ENCODE measurements around the gene TASOR. TPM values are rescaled to one million over a fixed set of nuclear protein-coding genes. Genes with fewer than 3 reads are reported as not detected.
A peak's percentile ranks its signal among the peaks of the same experiment; 100 is the strongest.

TASOR gene
- total RNA-seq, 2 experiments from 2014 or later = 60.5 to 61.8 TPM

DNA sequence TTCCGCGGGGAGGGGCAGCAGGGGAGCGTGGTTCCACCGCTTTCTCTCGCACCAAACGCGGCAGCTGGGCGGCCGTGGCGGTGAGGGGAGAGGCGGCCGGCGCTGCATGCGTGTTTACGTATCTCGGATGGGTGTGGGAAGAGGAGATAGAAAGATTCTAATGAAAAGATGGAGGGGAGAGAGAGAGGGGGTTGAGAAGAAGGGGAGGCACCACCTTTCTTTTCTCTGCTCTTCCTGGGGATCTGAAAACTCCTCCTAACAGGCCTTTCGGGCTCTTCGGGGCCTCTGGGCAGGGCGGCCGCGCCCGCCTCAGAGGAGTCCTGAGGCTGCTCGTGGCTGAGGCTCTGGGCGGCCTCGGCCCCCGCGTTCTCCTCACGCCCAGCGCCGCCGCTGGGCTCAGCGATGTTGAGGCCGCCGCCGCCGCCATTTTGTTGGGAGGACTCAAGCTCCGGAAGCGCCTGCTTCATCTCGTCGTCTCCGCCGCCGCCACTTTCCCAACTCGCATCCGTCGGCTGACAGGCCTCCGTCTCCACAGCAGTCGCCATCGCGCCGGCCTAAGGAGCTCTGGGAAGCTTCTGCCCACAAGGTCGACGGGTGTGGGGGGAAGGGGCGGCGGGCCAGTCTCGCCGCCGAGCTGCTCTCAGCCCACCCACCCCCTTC is 473 bp downstream of the TASOR start:
- ChIA-PET POLR2A (interaction anchor here (0.6 to 2.1 kb wide), 20 partner anchors 8 to 477 kb away, joined by 3 to 39 read pairs (median 5); partner anchors contain the start of genes ARHGEF3 and CCDC66), CTCF (interaction anchor here (0.7 to 2.6 kb wide), 14 partner anchors 9 to 306 kb away, joined by 3 to 14 read pairs (median 4); partner anchors contain the start of genes ARHGEF3 and CCDC66)
- Mint-ChIP-seq H3K9me3 (ENCODE audit: insufficient read depth) (peaks cover 33% of the 10 kb centered on the region), H3K4me1 (ENCODE audit: low read depth) (peaks cover 34% of the 10 kb centered on the region), H3K27ac (peak overlapping the region; percentile 97), H3K4me3 (peak overlapping the region; percentile 96), H3K36me3 (ENCODE audit: low read depth) (peaks cover 59% of the 10 kb centered on the region), H3K27me3 (ENCODE audit: low read depth) (no peaks in the 10 kb centered on the region)
- DNase-seq = peak; percentile 87
- ATAC-seq = peak; percentile 81

- no peak for ATAC-seq
- ChIA-PET POLR2A (interaction anchor here (0.7 to 2.1 kb wide), 16 partner anchors 8 to 478 kb away, joined by 3 to 39 read pairs (median 5); partner anchors contain the start of genes ARHGEF3 and CCDC66), CTCF (interaction anchor here (0.7 to 2.6 kb wide), 10 partner anchors 8 to 307 kb away, joined by 3 to 14 read pairs (median 5); partner anchors contain the start of gene ARHGEF3)
- Mint-ChIP-seq H3K4me1 (ENCODE audit: low read depth) (peaks cover 38% of the 10 kb centered on the region), H3K4me3 (peak overlapping the region; percentile 96), H3K36me3 (ENCODE audit: low read depth) (peaks cover 65% of the 10 kb centered on the region), H3K27me3 (ENCODE audit: low read depth) (no peaks in the 10 kb centered on the region), H3K27ac (peak overlapping the region; percentile 97), H3K9me3 (ENCODE audit: insufficient read depth) (peaks cover 33% of the 10 kb centered on the region)
- DNase-seq = no peak
Measured at GRCh38 chr3:56681984-56682461, 1.0 kb downstream of the TASOR start.

- peaks cover 79% of the 10 kb centered on the region for H3K36me3 Mint-ChIP-seq (ENCODE audit: low read depth)
- no peak for ATAC-seq
- H3K9me3 Mint-ChIP-seq (ENCODE audit: insufficient read depth) = peaks cover 33% of the 10 kb centered on the region
- H3K4me3 Mint-ChIP-seq = peak overlapping the region; percentile 13
- H3K27me3 Mint-ChIP-seq (ENCODE audit: low read depth) = no peaks in the 10 kb centered on the region
- H3K27ac Mint-ChIP-seq = no peak overlapping the region
- DNase-seq = no peak
- CTCF ChIA-PET = interaction anchor here (0.9 to 1.1 kb wide), 2 partner anchors 235 to 307 kb away, joined by 3 to 4 read pairs; no protein-coding TSS in a partner anchor
- peaks cover 40% of the 10 kb centered on the region for H3K4me1 Mint-ChIP-seq (ENCODE audit: low read depth)
- POLR2A ChIA-PET = no interaction called here
Measured at GRCh38 chr3:56680054-56680580, 2.9 kb downstream of the TASOR start.

DNA sequence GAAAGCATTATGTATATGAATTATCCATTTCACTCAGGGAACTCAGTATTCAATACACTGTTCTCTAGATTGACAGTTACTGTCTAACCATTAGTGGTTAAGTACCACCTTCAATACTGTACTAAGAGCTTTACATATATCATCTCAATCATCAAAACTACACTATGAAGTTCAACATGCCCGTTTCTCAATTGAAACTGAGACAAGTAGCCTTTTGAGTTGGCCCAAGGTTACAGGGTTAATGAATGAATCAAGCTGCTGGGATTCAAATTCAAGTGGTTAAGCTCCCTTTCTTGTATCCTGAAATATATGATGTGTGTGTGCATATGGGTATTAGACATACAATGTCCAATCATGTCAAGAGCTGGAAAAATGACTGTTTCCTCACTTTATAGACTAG is 5.8 kb downstream of the TASOR start:
- Mint-ChIP-seq H3K36me3 (ENCODE audit: low read depth) (peaks cover 70% of the 10 kb centered on the region), H3K4me3 (no peak overlapping the region), H3K27ac (no peak overlapping the region), H3K9me3 (ENCODE audit: insufficient read depth) (peaks cover 19% of the 10 kb centered on the region), H3K4me1 (ENCODE audit: low read depth) (peaks cover 38% of the 10 kb centered on the region), H3K27me3 (ENCODE audit: low read depth) (no peaks in the 10 kb centered on the region)
- ChIA-PET POLR2A (no interaction called here), CTCF (interaction anchor here (1.1 to 1.5 kb wide), 3 partner anchors 124 to 313 kb away, joined by 3 read pairs; partner anchors contain the start of gene ARHGEF3)
- ATAC-seq = no peak
- DNase-seq = no peak

- no peak for ATAC-seq
- DNase-seq = no peak
- Mint-ChIP-seq H3K4me3 (no peak overlapping the region), H3K27ac (no peak overlapping the region), H3K36me3 (ENCODE audit: low read depth) (peaks cover 68% of the 10 kb centered on the region), H3K9me3 (ENCODE audit: insufficient read depth) (peaks cover 2% of the 10 kb centered on the region), H3K27me3 (ENCODE audit: low read depth) (no peaks in the 10 kb centered on the region), H3K4me1 (ENCODE audit: low read depth) (peaks cover 19% of the 10 kb centered on the region)
- CTCF ChIA-PET = interaction anchor here (1.0 to 1.7 kb wide), 3 partner anchors 9 to 44 kb away, joined by 3 to 5 read pairs (median 3); partner anchors contain the start of gene TASOR
- POLR2A ChIA-PET = interaction anchor here (0.7 to 2.6 kb wide), 3 partner anchors 9 to 19 kb away, joined by 3 to 14 read pairs (median 3); partner anchors contain the start of gene TASOR
Measured at GRCh38 chr3:56673781-56674457, 9.1 kb downstream of the TASOR start.

DNA sequence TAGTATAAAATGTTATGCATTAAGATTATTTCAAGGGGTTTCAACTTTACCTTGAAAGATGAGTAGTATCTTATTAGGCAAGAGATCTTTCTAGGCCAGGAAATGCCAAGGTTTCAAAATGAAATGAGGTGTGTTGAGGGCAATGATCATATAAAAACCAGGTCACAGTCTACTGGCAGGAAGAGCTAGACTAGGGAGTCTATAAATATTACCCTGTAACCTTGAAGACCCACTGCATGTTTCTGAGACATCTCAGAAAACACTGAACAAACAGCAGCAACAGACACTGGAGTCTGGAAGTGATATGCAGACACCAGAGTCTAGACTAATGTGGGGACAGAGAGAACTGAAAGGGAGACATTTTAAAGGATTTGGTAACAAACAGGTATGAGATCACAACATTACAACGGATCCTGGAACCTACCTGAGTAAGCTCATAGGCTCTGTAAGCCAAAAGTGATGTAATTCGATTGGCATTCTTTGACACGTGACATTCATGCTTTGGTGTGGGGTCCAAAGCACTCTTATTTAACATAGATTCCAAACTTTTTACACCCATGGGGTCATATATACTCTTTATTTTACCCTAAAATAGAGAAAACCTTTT is 15.0 kb downstream of the TASOR start:
- ChIA-PET CTCF (interaction anchor here (0.8 kb wide), 1 partner anchor 8 kb away, joined by 3 read pairs; no protein-coding TSS in a partner anchor), POLR2A (interaction anchor here (0.6 to 1.0 kb wide), 2 partner anchors 28 to 111 kb away, joined by 3 to 4 read pairs; partner anchors contain the start of gene CCDC66)
- Mint-ChIP-seq H3K9me3 (ENCODE audit: insufficient read depth) (no peaks in the 10 kb centered on the region), H3K4me1 (ENCODE audit: low read depth) (peaks cover 12% of the 10 kb centered on the region), H3K27me3 (ENCODE audit: low read depth) (no peaks in the 10 kb centered on the region), H3K27ac (no peak overlapping the region), H3K36me3 (ENCODE audit: low read depth) (peaks cover 62% of the 10 kb centered on the region), H3K4me3 (no peak overlapping the region)
- ATAC-seq (no peak), DNase-seq (no peak)

DNA sequence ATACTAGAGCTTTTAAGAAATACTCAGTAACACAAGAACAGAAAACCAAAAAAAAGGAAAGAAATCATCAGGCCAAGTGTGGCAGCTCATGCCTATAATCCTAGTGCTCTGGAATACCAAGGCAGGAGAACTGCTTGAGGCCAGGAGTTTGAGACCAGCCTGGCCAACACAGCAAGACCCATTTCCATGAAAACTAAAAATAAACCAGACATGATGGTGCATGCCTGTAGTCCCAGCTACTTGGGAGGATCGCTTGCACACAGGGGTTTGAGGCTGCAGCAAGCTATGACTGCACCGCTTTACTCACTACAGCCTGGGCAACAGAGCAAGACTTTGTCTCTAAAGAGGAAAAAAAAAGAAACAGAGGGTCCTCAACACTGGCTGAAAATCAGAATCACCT is 18.2 kb downstream of the TASOR start:
- peaks cover 57% of the 10 kb centered on the region for H3K36me3 Mint-ChIP-seq (ENCODE audit: low read depth)

DNA sequence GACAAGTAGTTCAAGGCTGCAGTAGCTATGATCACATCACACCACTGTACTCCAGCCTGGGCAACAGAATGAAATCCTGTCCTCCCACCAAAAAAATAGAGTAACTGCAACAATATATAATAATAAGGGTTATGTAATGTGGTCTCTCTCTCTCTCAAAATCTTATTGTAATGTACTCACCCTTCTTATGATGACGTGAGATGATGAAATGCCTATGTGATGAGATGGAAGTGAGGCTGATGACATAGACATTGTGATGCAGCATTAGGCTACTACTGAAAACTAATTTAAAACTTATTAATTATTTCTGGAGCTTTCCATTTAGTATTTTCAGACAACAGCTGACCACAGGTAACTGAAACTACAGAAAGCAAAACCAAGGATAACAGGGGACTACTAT is 27.4 kb downstream of the TASOR start:
- ChIA-PET CTCF (no interaction called here), POLR2A (no interaction called here)
- H3K36me3 Mint-ChIP-seq (ENCODE audit: low read depth) = peaks cover 65% of the 10 kb centered on the region
- peaks cover 24% of the 10 kb centered on the region for H3K4me1 Mint-ChIP-seq (ENCODE audit: low read depth)
- DNase-seq (no peak), ATAC-seq (no peak)
- H3K27ac Mint-ChIP-seq = no peak overlapping the region
- no peak overlapping the region for H3K4me3 Mint-ChIP-seq
- H3K9me3 Mint-ChIP-seq (ENCODE audit: insufficient read depth) = no peaks in the 10 kb centered on the region
- no peaks in the 10 kb centered on the region for H3K27me3 Mint-ChIP-seq (ENCODE audit: low read depth)

More for the DNA sequence above, 18.2 kb downstream of the TASOR start:
- POLR2A ChIA-PET = interaction anchor here (0.8 to 2.1 kb wide), 3 partner anchors 9 to 17 kb away, joined by 3 to 6 read pairs (median 3); no protein-coding TSS in a partner anchor
- H3K27me3 Mint-ChIP-seq (ENCODE audit: low read depth) = no peaks in the 10 kb centered on the region
- DNase-seq = no peak
- CTCF ChIA-PET = interaction anchor here (1.2 kb wide), 1 partner anchor 10 kb away, joined by 5 read pairs; no protein-coding TSS in a partner anchor
- peak overlapping the region; percentile 61 for H3K27ac Mint-ChIP-seq
- H3K9me3 Mint-ChIP-seq (ENCODE audit: insufficient read depth) = no peaks in the 10 kb centered on the region
- no peak for ATAC-seq
- no peak overlapping the region for H3K4me3 Mint-ChIP-seq
- H3K4me1 Mint-ChIP-seq (ENCODE audit: low read depth) = peaks cover 11% of the 10 kb centered on the region

DNA sequence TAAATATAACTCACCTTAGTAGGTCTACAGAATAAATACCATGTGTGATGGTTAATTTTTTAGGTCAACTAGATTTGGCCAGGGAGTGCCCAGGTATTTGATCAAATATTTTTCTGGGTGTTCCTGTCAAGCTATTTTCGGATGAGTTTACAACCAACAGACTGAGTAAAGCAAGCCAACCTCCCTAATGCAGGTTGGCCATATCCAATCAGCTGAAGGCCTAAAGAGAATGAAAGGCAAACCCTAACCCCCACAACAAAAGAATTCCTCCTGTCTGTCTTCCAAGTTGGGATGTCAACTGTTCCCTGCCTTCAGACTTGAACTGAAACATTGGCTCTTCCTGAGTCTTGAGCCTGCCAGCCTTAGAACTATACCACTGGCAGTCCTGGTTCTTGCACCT is 28.6 kb downstream of the TASOR start:
- POLR2A ChIA-PET = no interaction called here
- CTCF ChIA-PET = interaction anchor here (0.6 to 1.1 kb wide), 2 partner anchors 335 to 784 kb away, joined by 3 read pairs; no protein-coding TSS in a partner anchor
- Mint-ChIP-seq H3K27me3 (ENCODE audit: low read depth) (no peaks in the 10 kb centered on the region), H3K4me1 (ENCODE audit: low read depth) (peaks cover 16% of the 10 kb centered on the region), H3K4me3 (no peak overlapping the region), H3K27ac (no peak overlapping the region), H3K9me3 (ENCODE audit: insufficient read depth) (no peaks in the 10 kb centered on the region), H3K36me3 (ENCODE audit: low read depth) (peaks cover 63% of the 10 kb centered on the region)
- DNase-seq (no peak), ATAC-seq (no peak)

DNA sequence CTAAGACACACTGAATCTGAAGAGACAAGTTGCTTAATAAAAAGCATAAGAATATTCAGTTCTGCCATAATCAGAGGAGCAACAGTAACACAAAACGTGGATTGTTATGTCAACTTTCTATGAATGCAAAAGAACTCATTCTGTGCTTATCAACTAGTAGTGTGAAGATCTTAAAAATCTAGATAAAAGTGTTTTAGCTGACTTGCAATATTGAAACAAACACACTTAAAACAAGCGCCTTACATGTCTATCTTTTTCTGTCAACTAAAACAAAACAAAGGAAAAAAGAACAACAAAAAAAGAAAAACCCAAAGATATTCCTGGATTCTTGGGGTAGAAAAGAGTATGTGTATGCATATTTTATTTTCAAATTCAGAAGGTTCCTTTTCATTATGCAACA is 37.7 kb downstream of the TASOR start:
- CTCF ChIA-PET = no interaction called here
- peaks cover 56% of the 10 kb centered on the region for H3K36me3 Mint-ChIP-seq (ENCODE audit: low read depth)
- no peaks in the 10 kb centered on the region for H3K9me3 Mint-ChIP-seq (ENCODE audit: insufficient read depth)
- no peak overlapping the region for H3K4me3 Mint-ChIP-seq
- ATAC-seq = no peak
- H3K27me3 Mint-ChIP-seq (ENCODE audit: low read depth) = no peaks in the 10 kb centered on the region
- H3K4me1 Mint-ChIP-seq (ENCODE audit: low read depth) = peaks cover 2% of the 10 kb centered on the region
- H3K27ac Mint-ChIP-seq = no peak overlapping the region
- DNase-seq = no peak
- POLR2A ChIA-PET = no interaction called here

Measured in activated CD8-positive, alpha-beta T cell treated with anti-CD3 and anti-CD28 coated beads, Interleukin-2, amount 10 ng/mL, durations not matched to agents 7 days and 5 days (primary cell).